Measurements from ENCODE around the gene SLC2A3. TPM values are rescaled to one million over a fixed set of nuclear protein-coding genes. Genes with fewer than 3 reads are reported as not detected.
"Not testable (repeated sequence)": the region's sequence is repeated elsewhere in the genome, so short reads cannot be mapped to it uniquely, and the experiment has no call there.

SLC2A3 gene
- total and polyA plus RNA-seq, 2 experiments from 2014 or later: 267 to 363 TPM

GRCh38 chr12:7948589-7949260 lies 12.7 kb upstream of the SLC2A3 start:
- Histone ChIP-seq H3K27ac (peak overlapping the region; percentile 20), H3K27me3 (no peaks in the 10 kb centered on the region), H3K4me3 (no peak overlapping the region), H3K36me3 (no peaks in the 10 kb centered on the region), H3K9me3 (ENCODE audit: low read depth) (no peaks in the 10 kb centered on the region), H3K4me1 (ENCODE audit: low read depth) (no peaks in the 10 kb centered on the region)
- DNase-seq (ENCODE audit: low read depth in 1 of 2, low spot score in 1 of 2): no peak
- TF ChIP-seq CTCF (IDR thresholded peaks at IDR 0.05; ENCODE audit: low read depth, low read length): no peak

- Histone ChIP-seq H3K27me3 (no peaks in the 10 kb centered on the region), H3K4me3 (no peak overlapping the region), H3K27ac (no peak overlapping the region), H3K36me3 (no peaks in the 10 kb centered on the region), H3K9me3 (ENCODE audit: low read depth) (no peaks in the 10 kb centered on the region), H3K4me1 (ENCODE audit: low read depth) (no peaks in the 10 kb centered on the region)
- no peak for TF ChIP-seq CTCF (IDR thresholded peaks at IDR 0.05; ENCODE audit: low read depth, low read length)
- DNase-seq (ENCODE audit: low read depth in 1 of 2, low spot score in 1 of 2): no peak
Measured at GRCh38 chr12:7947011-7947410, 11.0 kb upstream of the SLC2A3 start.

- not testable (repeated sequence) for H3K27ac ChIP-seq; H3K4me3 ChIP-seq; H3K4me1 ChIP-seq (ENCODE audit: low read depth); H3K36me3 ChIP-seq; H3K9me3 ChIP-seq (ENCODE audit: low read depth); DNase-seq (ENCODE audit: low read depth in 1 of 2, low spot score in 1 of 2); H3K27me3 ChIP-seq
Measured at GRCh38 chr12:7944760-7945159, 8.8 kb upstream of the SLC2A3 start.

GRCh38 chr12:7940906-7941305 lies 4.9 kb upstream of the SLC2A3 start:
- H3K4me3 ChIP-seq: no peak overlapping the region
- H3K36me3 ChIP-seq: no peaks in the 10 kb centered on the region
- H3K4me1 ChIP-seq (ENCODE audit: low read depth): peaks cover 11% of the 10 kb centered on the region
- H3K27ac ChIP-seq: no peak overlapping the region
- H3K27me3 ChIP-seq: no peaks in the 10 kb centered on the region
- no peak for TF ChIP-seq CTCF (IDR thresholded peaks at IDR 0.05; ENCODE audit: low read depth, low read length)
- no peaks in the 10 kb centered on the region for H3K9me3 ChIP-seq (ENCODE audit: low read depth)
- DNase-seq (ENCODE audit: low read depth in 1 of 2, low spot score in 1 of 2): no peak

GRCh38 chr12:7937833-7938506 lies 2.0 kb upstream of the SLC2A3 start:
- peak overlapping the region; percentile 85 for H3K27ac ChIP-seq
- TF ChIP-seq CTCF (IDR thresholded peaks at IDR 0.05; ENCODE audit: low read depth, low read length): peak; percentile 42

GRCh38 chr12:7934889-7935492 lies 996 bp downstream of the SLC2A3 start:
- Histone ChIP-seq H3K36me3 (peaks cover 33% of the 10 kb centered on the region), H3K4me3 (peak overlapping the region; percentile 87), H3K27ac (peak overlapping the region; percentile 79), H3K9me3 (ENCODE audit: low read depth) (no peaks in the 10 kb centered on the region), H3K27me3 (no peaks in the 10 kb centered on the region), H3K4me1 (ENCODE audit: low read depth) (peaks cover 30% of the 10 kb centered on the region)
- no peak for TF ChIP-seq CTCF (IDR thresholded peaks at IDR 0.05; ENCODE audit: low read depth, low read length)
- DNase-seq (ENCODE audit: low read depth in 1 of 2, low spot score in 1 of 2): no peak

More at GRCh38 chr12:7937833-7938506, 2.0 kb upstream of the SLC2A3 start:
- Histone ChIP-seq H3K4me3 (no peak overlapping the region), H3K27me3 (no peaks in the 10 kb centered on the region), H3K9me3 (ENCODE audit: low read depth) (no peaks in the 10 kb centered on the region), H3K4me1 (ENCODE audit: low read depth) (peaks cover 13% of the 10 kb centered on the region), H3K36me3 (peaks cover 7% of the 10 kb centered on the region)
- DNase-seq (ENCODE audit: low read depth in 1 of 2, low spot score in 1 of 2): peak in 1 of 2 donors; percentile 47
